GM18520 (cell line): ENCODE data around the gene PTPN3.
A peak's percentile ranks its signal among the peaks of the same experiment; 100 is the strongest.

Experiments used
- ATAC-seq: cut with Tn5 transposase; IDR thresholded peaks from one replicate; pipeline ENCODE4 v1.9.1; 2021; ENCODE audit not compliant: unreplicated experiment

Gene PTPN3

GRCh38 chr9:109427886-109428285 is 70.2 kb downstream of the PTPN3 start:
- ATAC-seq, result no peak

DNA sequence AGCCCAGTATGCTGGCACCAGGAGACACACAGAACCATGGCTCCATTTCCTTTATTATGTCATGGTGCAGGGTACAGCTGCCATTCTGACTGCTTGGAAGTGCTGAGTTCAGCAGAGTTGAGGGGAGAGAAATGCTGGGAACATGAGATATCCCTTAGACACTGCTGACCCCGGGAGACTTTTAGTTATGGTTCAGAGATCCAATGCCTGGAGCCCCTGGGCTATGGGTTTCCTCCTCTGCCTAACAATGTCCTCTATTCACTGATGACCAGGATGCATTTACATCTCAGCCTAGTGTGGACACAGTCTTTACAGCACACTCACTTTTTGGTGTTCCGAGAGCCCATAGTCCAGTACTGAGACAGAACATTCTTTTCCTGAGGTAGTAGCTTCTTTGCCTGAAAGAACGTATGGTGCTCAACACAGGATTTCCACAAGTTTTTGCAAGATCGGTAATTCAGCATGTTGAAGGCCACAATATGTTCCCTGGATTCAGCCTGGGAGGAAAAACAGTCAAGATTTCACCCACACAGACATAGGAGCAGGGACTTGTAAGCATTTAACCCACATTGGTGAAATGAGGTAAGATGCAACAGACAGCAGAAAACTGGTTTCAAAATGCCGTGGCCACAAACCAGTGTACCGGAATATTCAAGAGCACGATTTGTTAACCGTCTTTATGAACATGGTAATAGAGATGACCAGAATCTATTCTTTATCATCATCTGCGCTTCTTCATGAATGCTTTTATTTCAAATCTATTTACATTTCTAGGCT is 71.3 kb downstream of the PTPN3 start:
- no peak for ATAC-seq

GRCh38 chr9:109424618-109425017 is 73.5 kb downstream of the PTPN3 start:
- no peak for ATAC-seq

DNA sequence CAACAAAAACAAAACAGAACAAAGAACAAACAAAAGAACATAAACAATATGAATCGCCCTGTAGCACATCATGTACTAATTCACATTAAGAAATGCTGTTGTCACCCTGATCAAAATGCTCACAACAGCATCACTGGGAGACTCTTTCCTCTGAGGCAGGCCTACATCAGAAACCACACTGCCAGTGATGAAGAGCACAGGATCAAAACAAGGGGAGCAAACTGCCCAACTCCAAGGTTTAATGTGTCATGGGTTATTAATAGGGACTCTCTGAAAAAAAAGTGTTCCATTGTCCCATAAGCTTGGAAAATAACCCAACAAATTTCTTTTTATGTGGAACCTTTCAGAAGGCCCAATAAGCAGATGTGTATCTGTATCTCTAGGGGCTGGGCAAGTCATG is 74.2 kb downstream of the PTPN3 start:
- no peak for ATAC-seq

DNA sequence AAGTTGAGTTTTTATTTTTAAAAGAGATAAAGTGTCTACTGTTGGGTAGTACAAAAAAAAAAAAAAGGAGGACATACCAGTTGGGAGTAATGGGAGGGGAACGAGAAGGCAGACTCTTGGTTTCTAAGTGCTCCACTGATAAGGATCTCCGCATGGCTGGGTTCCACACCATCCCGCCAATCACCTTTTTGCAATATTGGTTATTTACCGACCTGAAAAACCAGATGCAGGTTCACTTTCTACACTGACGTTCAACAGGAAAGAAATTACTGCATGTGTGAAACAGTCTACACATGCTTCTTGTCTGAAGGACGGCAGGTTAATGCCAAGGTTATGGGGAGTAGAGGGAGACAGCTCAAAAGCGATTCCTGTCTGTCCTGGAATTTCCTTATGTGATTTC is 75.5 kb downstream of the PTPN3 start:
- peak; percentile 57 for ATAC-seq

DNA sequence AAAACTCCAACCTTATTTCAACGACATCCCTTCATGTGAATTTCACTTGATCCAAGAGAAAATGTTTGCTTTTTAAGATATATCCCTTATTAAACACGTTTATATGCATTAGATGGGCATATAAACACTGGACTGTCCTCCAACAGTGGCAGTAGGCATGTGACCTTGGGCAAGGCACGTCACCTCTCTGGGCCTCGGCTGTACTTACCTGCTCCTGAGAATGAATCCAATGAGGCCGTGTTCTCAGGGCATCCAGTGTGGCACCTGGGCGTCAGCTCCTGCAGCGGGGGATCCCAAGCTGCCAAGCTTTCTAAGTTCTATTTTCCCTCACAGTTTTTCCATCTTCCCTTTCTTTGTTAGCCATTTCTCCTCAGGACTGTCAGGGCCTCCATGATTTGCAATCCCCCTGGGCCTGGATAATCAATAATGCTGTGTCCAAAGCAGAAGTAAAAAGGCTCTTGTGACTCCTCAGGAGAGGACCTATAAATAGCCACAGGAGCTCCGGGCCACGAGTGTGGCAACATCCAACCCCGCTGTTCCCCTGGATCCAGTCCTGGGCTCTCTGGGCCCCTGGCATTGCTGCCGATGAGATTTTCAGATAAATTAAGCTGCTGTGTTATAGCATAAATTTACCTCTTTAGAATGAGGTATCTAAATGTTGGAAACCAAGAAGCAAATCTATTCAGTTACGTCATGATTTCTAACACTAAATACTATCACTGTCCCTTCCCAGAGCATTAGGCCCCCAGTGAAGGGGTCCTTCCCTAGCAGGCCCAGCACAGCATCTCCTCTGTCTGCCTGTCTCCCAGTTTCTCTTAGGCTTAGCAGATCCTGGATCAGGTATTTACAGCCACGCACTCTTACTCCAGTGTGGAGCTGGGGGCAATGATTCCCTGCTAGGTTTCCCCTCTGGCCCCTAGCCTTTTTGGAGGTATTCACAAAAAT is 76.8 kb downstream of the PTPN3 start:
- ATAC-seq, result no peak

DNA sequence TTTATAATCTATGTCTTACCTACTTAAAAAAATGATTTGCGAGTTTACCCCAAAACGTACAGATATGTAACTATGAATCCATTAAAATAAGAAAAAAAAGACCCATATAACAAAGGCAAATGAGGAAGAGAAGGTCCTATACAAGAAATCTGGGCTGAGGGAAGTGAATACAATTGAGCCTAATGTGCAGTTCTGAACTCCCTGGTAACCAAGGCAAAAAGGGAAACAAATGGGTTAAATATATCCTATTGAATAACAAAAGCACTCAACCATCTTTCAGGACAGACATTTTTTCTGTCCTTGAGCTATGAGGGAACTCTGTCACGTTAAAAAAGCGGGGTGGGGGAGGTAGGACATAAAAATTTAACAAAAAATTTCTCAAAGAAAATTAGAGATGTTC is 78.6 kb downstream of the PTPN3 start:
- ATAC-seq, result no peak

DNA sequence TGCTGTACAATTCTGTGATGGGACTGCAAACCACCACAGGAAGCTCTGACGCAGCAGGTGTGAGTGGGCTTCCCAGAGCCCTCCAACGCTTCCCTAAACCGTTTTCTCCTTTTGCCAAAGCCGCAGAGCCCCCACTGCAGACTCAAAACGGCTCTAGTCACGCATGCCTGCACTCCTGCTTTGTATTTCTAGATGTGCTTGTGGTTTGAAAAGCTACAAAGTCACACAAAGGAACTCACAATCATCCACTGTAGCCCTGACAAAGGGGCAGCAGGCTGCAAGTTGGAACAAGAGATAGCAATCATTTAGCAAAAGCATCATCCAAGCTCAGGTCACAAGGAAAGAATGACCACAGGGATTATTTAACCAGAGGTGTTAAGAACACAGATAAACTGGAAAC is 79.3 kb downstream of the PTPN3 start:
- ATAC-seq, result no peak

DNA sequence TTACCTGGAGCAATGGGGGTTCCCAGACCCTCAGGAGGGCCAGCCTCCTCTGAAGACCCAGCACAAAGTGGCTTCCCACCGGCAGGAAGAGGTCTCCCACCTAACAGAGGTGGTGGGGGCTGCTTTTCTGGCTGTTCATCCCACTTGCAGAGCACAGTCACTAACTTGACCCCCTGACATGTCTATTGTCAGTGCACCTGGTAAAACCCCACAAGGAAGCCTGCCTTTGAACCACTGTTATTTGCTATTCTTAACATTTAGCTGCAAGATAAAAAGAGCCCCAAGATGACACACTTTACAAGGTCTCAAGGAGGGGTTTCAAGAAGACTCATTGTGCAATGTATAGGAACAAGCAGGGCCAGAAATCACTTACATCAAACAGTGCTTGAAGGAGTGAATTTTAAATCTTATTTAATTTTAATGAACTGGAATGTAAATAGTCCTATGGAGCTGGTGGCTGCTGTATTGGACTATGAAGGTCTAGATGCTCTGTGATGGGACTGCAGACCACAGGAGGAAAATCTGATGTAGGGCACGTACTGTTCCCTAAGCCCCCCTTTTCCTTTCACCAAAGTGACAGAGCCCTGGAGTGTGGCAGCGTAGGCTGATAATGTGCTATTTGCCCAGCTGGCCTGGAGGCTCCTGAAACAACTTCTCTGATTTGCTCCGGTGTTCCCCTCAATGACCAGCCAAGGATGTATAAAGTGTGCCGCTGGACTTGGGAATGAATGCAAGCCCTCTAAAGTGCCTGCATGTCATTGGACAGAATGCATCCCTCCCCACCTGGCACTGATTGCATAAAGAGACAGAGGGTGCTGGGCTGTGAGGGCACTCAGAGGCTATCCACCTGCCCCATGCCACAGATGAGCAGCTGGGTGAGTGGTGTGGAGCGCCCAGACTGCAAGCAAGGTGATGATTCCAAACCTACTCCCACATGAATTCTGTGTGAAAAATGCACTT is 80.2 kb downstream of the PTPN3 start:
- ATAC-seq, result no peak

- ATAC-seq, result no peak
These were observed 81.1 kb downstream of the PTPN3 start for GRCh38 chr9:109417054-109417453.

GRCh38 chr9:109416135-109416706 is 81.9 kb downstream of the PTPN3 start:
- ATAC-seq, result peak; percentile 51

DNA sequence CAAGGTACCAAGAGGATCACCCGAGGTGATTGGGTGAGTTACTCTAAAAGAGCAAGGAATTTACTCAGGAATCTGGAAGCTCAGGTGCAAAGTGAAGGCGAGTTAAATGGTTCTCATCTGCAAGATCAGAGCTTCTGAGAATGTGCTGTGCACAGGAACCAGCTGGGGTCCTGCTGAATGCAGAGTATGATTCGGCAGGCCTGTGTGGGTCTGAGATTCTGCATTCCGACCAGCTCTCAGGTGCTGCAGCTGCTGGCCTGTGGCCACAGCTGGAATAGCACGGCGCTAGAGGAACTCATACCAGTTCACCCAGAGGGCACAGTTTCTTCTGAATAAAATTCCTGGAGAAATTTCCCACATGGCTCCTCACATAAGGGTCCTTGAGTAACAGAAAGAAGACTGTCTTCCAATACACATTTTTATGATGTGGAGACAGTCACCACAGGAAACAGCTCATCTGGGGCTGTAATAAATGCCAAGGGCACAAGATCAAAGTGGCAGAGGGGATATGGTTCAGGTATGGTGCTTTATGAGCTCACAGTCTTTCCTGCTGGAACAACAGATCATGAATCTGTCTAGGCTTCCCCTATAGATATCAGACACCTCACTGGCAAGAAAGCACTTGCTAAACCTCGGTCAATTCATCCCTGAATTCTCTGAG is 83.9 kb downstream of the PTPN3 start:
- ATAC-seq, result no peak

GRCh38 chr9:109411798-109412352 is 86.2 kb downstream of the PTPN3 start:
- ATAC-seq, result peak; percentile 26

GRCh38 chr9:109411069-109411761 is 86.9 kb downstream of the PTPN3 start:
- ATAC-seq, result peak; percentile 74

DNA sequence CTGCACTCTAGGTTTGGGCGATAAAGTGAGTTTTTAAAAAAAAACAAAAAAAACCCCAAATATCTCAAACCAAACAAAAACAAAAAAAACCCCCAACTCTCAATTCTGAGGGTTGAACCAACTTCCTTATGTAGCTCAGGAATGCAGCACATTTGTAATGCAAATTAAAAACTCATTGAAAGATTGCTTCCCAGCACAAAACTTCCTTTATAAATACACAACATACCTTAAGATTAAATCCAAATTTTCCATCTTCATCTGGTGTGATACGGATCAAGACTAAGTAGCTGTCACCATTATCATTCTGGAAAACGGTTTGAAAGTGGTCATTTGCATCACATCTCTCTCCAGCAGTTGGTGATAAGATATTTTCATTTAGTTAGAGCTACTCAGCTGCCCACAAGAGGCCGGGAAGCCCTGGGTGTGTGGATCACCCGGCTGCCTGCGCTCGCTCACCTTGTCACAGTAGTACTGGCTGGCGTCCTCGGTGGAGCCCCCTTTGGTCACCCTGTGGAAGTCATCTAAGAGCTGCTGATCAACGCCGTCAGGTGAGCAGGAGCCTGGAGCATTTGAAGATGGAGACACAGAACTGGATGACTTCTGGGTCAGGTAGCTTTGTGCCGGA is 88.2 kb downstream of the PTPN3 start:
- no peak for ATAC-seq

- ATAC-seq, result no peak
These were observed 89.2 kb downstream of the PTPN3 start for GRCh38 chr9:109408759-109409462.

GRCh38 chr9:109403766-109404320 is 94.3 kb downstream of the PTPN3 start:
- ATAC-seq, result no peak

GRCh38 chr9:109403116-109403515 is 95.0 kb downstream of the PTPN3 start:
- no peak for ATAC-seq
